GM23338 (cell line): ENCODE data around the gene SKOR1.

Experiments
- CTCF ChIP-seq, 2 experiments: fragments of 200-600 bp in 1 of 2; sonication (generic) in 1 of 2; conservative IDR thresholded peaks; 2 replicates each; pipeline versions ENCODE4 v1.5.1 to v1.6.1; 2016 to 2017; ENCODE audit warnings: antibody characterized with exemption in 2 of 2, low read depth in 2 of 2, mild to moderate bottlenecking in 2 of 2, moderate library complexity in 1 of 2
- EZH2phosphoT487 ChIP-seq: fragments of 200-600 bp; sonication (generic); IDR thresholded peaks from one replicate; pipeline ENCODE4 v1.8.1; 2018; ENCODE audit warnings: antibody characterized with exemption; ENCODE audit not compliant: unreplicated experiment
- POLR2AphosphoS5 ChIP-seq: IDR thresholded peaks from 2 replicates; pipeline ENCODE4 v1.6.1; 2016; ENCODE audit warnings: antibody characterized with exemption, low read depth
- ZNF462 ChIP-seq: fragments of 250-450 bp; sonication (Bioruptor Pico); IDR thresholded peaks from 2 replicates; pipeline ENCODE4 v1.5.0; 2020; ENCODE audit warnings: mild to moderate bottlenecking, moderate library complexity

- TF ChIP-seq CTCF (conservative IDR thresholded peaks at IDR 0.05; ENCODE audit: low read depth in 2 of 2) = no peak
- no peak for TF ChIP-seq POLR2AphosphoS5
- TF ChIP-seq ZNF462 (CRISPR knock-in tag) = no peak
- no peak for TF ChIP-seq EZH2phosphoT487
Measured at GRCh38 chr15:67801142-67801541, 24.2 kb upstream of the SKOR1 start.
